HuH-7 (cell line): ENCODE data around the gene USP31.
"Not testable (repeated sequence)": the region's sequence is repeated elsewhere in the genome, so short reads cannot be mapped to it uniquely, and the experiment has no call there.

Experiments
- DNase-seq: peaks from one replicate; pipeline ENCODE4 v3.0.0; 2011; ENCODE audit warnings: low spot score

The USP31 gene

GRCh38 chr16:23096450-23096849 is 52.8 kb downstream of the USP31 start:
- DNase-seq, result not testable (repeated sequence)

DNA sequence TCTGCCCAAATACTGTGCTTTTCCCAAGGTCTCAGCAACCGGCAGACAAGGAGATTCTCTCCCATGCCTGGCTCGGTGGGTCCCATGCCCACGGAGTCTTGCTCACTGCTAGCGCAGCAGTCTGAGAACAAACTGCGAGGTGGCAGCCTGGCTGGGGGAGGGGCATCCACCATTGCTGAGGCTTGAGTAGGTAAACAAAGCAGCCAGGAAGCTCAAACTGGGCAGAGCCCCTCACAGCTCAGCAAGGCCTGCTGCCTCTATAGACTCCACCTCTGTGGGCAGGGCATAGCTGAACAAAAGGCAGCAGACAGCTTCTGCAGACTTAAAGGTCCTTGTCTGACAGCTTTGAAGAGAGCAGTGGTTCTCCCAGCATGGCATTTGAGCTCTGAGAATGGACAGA is 55.1 kb downstream of the USP31 start:
- DNase-seq, result not testable (repeated sequence)

DNA sequence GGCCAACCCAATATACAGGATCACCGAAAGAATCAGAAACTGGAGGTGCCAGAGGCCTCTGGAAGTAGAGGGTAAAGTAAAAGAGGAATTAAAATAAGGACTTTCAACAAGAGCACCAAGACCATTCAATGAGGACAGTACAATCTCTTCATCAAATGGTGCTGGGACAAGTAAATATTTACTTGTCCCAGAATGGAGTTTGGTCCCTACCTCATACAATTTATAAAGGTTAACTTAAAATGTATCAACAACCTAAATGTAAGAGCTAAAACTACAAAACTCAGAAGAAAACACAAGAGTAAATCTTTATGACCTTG is 56.5 kb downstream of the USP31 start:
- DNase-seq, result no peak

DNA sequence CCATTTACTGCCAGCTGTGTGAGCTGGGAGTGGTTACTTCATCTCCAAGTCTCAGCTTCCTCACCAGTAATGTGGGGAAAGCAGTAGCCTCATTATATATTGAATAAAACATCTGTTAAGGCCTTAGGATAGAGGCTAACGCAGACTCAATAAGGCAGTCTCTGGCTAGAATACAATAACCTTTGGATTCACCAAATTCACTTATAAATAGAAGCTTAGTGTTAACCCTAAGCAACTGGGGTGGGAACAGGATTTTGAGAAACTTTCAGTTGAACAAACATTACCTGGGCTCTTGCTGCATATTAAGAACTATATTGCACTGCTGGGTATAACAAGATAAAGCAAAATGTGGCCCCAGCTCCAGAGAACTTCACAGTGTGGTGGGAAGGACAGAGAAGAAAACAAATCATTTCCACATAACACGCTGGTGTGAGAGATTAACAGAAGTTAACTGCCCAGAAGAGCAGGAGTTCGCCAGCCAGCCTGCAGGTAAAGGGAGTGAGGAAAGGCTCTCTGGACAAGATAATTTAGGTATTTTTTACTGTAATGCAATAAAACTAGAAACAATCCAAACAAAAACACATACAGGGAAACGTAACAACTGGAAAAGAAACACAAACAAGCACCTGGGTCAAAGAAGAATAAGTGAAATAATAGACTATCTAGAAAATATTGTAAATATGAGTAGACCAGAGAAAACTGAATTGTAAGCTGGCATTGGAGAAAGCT is 57.0 kb downstream of the USP31 start:
- no peak for DNase-seq

GRCh38 chr16:23089111-23089510 is 60.1 kb downstream of the USP31 start:
- no peak for DNase-seq

- DNase-seq, result no peak
Measured at GRCh38 chr16:23088018-23088417, 61.2 kb downstream of the USP31 start.

GRCh38 chr16:23085949-23086348 is 63.3 kb downstream of the USP31 start:
- no peak for DNase-seq

DNA sequence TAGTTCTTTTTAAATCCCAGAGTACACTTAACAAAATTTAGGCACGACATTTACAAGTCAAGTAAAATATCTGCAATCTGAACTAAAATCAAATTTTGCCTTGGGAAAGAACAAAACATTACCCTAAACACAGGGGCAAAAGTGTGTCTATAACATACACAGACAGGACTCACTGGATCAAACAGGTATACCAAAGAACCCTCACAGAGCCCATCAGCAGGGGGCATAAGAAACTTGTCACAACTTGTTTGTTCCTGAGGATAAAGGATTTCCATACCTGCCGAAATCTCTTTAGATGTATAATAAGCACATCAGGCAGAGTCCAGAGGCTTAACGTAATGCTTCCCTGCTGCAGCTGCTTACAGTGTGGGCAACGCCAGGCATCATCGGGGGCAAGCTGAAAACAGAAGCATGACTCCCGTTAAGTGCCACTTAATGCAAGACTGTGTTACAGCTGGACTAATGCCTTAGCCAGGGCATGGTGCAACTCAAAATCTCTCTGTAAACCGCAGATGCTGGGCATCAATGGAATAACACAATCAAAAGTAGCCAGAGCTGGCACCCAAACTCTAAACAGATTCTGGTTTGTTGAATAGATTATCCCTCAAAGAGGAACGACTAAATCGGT is 67.0 kb downstream of the USP31 start:
- DNase-seq, result no peak

DNA sequence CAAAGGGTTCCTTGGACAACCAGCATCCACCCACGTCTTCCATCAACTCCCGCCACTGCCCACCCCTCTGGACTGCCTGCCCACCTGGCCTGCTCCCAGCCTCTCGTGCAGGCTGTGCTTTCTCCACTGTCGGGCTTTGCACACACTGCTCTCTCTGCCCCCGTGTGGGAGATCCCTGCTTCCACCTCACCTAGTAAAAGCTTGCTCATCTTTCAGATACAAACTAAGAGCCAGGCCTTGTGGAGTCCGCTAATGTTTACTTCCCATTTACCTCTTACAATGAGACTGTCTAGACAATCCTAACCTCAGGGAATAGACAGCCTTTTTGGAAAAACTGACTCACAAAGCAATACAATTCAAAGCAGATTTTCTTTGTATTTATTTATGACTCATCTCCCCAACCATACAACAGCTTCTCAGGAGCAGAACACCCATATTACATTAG is 67.6 kb downstream of the USP31 start:
- no peak for DNase-seq

GRCh38 chr16:23080747-23081146 is 68.5 kb downstream of the USP31 start:
- no peak for DNase-seq

- no peak for DNase-seq
Measured at GRCh38 chr16:23080329-23080728, 68.9 kb downstream of the USP31 start.

DNA sequence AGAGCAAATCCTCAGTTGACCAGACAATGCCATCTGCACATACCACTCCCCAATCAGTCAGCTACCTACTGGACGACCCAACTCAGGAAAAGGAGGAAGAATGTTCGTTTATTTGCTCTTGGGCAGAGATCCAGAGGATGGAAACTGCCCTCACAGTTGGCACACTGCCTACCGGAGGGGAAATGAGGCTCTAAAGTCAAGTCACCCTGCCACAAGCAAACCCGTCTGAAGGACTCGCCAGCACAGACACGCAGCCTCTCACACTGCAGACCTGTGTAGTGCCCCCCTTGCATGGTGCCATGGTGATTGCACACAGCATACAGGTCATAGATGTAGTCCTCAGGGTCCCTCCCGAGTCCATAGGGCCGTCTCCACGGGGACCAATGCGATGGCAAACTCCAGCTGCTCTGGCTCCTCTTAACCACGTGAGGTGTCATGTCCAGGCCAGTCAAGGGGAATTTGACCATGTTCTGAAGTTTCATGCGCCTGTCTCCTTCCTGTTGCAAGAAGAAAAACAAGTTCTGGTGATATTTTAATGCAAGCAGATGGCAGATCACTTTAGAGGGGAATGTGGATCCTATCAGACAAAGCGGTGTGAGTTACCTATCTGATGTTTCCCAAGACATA is 69.5 kb downstream of the USP31 start:
- no peak for DNase-seq

GRCh38 chr16:23074423-23074822 is 74.8 kb downstream of the USP31 start:
- no peak for DNase-seq

- no peak for DNase-seq
Measured at GRCh38 chr16:23072769-23073549, 76.3 kb downstream of the USP31 start.

DNA sequence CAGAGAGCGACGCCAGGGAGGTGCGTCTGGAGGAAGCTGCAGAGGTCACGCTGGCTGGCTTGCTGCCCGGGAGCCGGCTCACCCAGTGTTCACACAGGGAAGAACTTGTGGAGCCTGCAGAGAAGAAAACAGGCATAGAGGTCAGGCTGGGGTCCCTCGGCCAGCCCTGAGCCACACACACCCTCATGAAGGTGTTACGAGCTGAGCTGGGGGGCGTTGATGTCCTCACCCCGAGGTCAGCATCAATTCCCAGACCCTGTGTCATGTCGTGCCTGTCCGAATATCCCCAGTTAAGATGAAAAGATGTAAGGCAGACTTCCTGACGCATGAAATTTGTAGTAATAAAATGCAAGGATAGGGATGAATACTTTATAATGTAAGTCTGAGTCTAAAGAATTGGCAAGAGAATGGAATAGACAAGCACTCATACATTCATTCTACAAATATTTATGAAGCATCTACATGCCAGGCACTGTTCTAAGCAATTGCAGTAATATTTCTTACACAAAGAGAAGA is 77.1 kb downstream of the USP31 start:
- DNase-seq, result no peak

DNA sequence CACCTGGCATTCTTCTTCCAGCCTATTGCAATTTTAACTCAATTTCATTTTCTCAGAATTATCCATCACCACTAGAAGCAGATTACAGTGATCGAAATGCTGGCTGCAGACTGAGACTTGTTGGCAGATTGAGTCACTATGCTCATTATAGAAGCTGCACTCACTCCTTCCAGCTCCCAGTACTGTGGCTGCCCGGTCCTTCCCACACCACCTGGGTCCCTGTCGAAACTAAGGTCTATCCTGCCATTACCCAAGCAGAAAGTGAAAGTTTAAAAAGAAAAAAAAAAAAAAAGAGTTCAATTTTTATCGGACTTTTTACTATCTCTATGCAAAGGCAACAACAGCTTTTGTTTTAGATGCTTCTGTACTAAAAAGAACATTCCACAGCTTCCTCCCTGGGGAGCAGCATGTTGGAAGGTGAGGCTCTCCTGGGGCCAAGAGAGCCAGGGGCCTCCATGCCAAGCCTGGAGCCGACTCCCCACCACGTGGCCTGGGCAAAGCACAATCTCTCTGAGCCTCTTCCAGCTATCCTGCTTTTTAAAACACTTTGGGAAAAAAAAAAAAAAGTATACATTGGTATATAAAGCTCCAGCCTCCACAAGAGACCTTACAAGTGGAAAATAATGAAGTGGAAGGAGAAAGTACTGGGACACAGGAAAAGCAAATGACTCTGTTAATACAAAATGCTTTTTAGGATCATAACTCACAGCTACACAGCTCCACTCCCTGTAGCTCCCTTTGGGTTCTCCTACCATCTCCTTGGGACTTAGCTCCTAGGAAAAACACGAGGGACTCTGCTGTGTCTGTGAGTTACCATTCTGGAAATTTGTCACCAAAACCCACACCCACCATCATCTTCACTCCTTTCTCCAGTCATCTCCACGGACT is 77.8 kb downstream of the USP31 start:
- no peak for DNase-seq

DNA sequence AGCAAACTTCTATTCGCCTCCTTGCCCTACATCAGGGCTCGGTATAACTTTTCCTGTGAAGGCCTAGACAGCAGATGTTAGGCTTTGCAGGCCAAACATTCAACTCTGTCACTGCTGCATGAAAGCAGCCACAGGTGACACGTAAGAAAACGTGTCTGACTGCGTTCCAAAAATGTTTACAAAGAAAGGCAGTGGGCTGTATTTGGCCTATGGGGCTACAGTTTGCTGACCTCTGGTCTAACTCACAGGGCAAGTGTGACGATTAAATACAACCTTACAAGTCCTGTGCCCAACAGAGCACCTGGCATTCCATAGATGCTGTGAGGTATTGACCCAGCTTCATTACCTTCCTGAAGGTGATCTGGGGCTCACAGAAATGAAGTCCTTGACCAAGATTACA is 79.4 kb downstream of the USP31 start:
- DNase-seq, result no peak

DNA sequence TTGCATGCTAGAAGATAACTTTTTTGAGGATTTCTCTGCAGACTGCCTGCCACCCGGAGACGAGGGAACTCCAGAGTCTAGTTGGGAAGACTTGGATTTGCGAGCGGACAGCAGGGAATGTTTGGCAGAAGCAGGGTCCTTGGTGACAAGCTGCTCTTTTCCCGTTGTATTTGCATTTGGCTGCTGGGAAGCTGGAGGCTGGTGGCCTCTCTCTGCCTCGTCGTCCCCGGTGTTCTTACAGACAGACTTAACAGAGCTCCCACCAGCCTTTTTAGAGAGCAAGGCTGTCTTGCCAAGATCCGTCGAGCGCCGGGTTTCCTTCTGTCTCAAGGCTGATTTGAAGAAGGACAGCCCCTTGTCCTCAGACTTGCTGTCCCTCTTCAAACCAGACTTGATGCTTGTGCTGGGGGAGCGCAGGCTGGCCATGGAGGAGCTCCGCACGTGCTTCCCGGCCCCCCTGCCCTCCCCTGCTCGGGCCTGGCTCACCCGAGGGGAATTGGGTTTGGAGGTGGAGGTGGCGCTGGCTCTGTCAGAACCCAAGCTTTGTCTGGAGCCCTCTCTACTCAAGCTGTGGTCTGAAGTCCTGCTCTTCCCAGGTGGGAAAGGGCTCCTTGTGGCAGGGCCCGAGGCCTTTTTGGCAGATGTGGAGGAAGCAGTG is 81.0 kb downstream of the USP31 start:
- DNase-seq, result no peak

- DNase-seq, result no peak
Measured at GRCh38 chr16:23066676-23067075, 82.6 kb downstream of the USP31 start.

- DNase-seq, result no peak
Measured at GRCh38 chr16:23064639-23065038, 84.6 kb downstream of the USP31 start.

GRCh38 chr16:23062524-23062923 is 86.7 kb downstream of the USP31 start:
- no peak for DNase-seq
